CD14-positive monocyte (primary cell): Measurements from ENCODE around the gene DPRX. TPM values are rescaled to one million over a fixed set of nuclear protein-coding genes. Genes with fewer than 3 reads are reported as not detected.

Experiments
- DNase-seq, 3 donors: peaks; one replicate each; pipeline ENCODE4 v3.0.0-alpha.2; 2011 to 2022
- H2AFZ ChIP-seq: 2 replicates; pipeline ENCODE4 v1.6.0; 2012; ENCODE audit warnings: mild to moderate bottlenecking, low read depth, low read length, inconsistent platforms; ENCODE audit not compliant: insufficient read depth, poor library complexity, severe bottlenecking
- H3K27ac ChIP-seq, 2 donors: 1 replicate in 1 of 2; 2 replicates in 1 of 2; pipeline ENCODE4 v1.5.1; 2012 to 2013; ENCODE audit warnings: low read length in 2 of 2, control low read depth in 1 of 2, inconsistent platforms in 1 of 2, low read depth in 1 of 2, mild to moderate bottlenecking in 1 of 2
- H3K27me3 ChIP-seq, 2 donors: one replicate each; pipeline versions ENCODE4 v1.6.0 to v1.6.1; 2011 to 2013; ENCODE audit warnings: low read length in 2 of 2; ENCODE audit not compliant: control insufficient read depth in 2 of 2, insufficient read depth in 2 of 2
- H3K36me3 ChIP-seq, 2 donors: replicated peaks in 1 of 2; 1 replicate in 1 of 2; 2 replicates in 1 of 2; pipeline versions ENCODE4 v1.5.1 to v1.6.1; 2012 to 2013; ENCODE audit warnings: low read length in 2 of 2, control low read depth in 1 of 2, inconsistent platforms in 1 of 2, mild to moderate bottlenecking in 1 of 2; ENCODE audit not compliant: insufficient read depth in 2 of 2, control insufficient read depth in 1 of 2
- H3K4me1 ChIP-seq, 2 donors: 1 replicate in 1 of 2; 2 replicates in 1 of 2; pipeline versions ENCODE4 v1.5.1 to v1.6.1; 2012 to 2013; ENCODE audit warnings: low read length in 2 of 2, control low read depth in 1 of 2, inconsistent platforms in 1 of 2, mild to moderate bottlenecking in 1 of 2, moderate library complexity in 1 of 2; ENCODE audit not compliant: insufficient read depth in 2 of 2, control insufficient read depth in 1 of 2
- H3K4me2 ChIP-seq: replicated peaks from 2 replicates; pipeline ENCODE3; 2012; ENCODE audit warnings: low read length, moderate library complexity, mild to moderate bottlenecking; ENCODE audit not compliant: poor library complexity, severe bottlenecking; ENCODE audit errors: extremely low read depth
- H3K4me3 ChIP-seq, 3 experiments: fragments of 200-600 bp in 1 of 3; sonication (generic) in 1 of 3; replicated peaks in 1 of 3; 1 replicate in 2 of 3; 2 replicates in 1 of 3; pipeline ENCODE4 v1.5.1; 2011 to 2013; ENCODE audit warnings: low read length in 3 of 3, mild to moderate bottlenecking in 3 of 3, control low read depth in 2 of 3, low read depth in 2 of 3, inconsistent platforms in 1 of 3, moderate library complexity in 1 of 3
- H3K79me2 ChIP-seq: 2 replicates; pipeline ENCODE4 v1.6.0; 2012; ENCODE audit warnings: mild to moderate bottlenecking, control low read depth, inconsistent platforms, low read length, moderate library complexity; ENCODE audit not compliant: insufficient read depth
- H3K9ac ChIP-seq: 2 replicates; pipeline ENCODE4 v1.6.0; 2017; ENCODE audit warnings: low read length, mild to moderate bottlenecking; ENCODE audit not compliant: insufficient read depth, poor library complexity, severe bottlenecking
- H3K9me3 ChIP-seq, 2 donors: replicated peaks in 1 of 2; 1 replicate in 1 of 2; 2 replicates in 1 of 2; pipeline versions ENCODE4 v1.5.1 to v1.6.1; 2012 to 2013; ENCODE audit warnings: low read length in 2 of 2, control low read depth in 1 of 2; ENCODE audit not compliant: control insufficient read depth in 1 of 2, insufficient read depth in 1 of 2
- H4K20me1 ChIP-seq: 2 replicates; pipeline ENCODE4 v1.6.0; 2012; ENCODE audit warnings: mild to moderate bottlenecking, low read length, control low read depth, moderate library complexity; ENCODE audit not compliant: insufficient read depth
- H3K27ac Mint-ChIP-seq, 7 donors: one replicate each; pipeline ENCODE4 v1.8.0; 2020; ENCODE audit warnings: mild to moderate bottlenecking in 7 of 7, mixed read lengths in 7 of 7, moderate library complexity in 6 of 7, inconsistent platforms in 2 of 7
- H3K27me3 Mint-ChIP-seq, 3 donors: one replicate each; pipeline ENCODE4 v1.8.0; 2021 to 2022; ENCODE audit warnings: low read depth in 3 of 3, mild to moderate bottlenecking in 3 of 3, mixed read lengths in 3 of 3, moderate library complexity in 3 of 3, inconsistent platforms in 1 of 3
- H3K36me3 Mint-ChIP-seq, 2 donors: one replicate each; pipeline ENCODE4 v1.8.0; 2020; ENCODE audit warnings: mixed read lengths in 2 of 2, inconsistent platforms in 1 of 2, mild to moderate bottlenecking in 1 of 2
- H3K4me1 Mint-ChIP-seq: one replicate; pipeline ENCODE4 v1.8.0; 2020; ENCODE audit warnings: mild to moderate bottlenecking, mixed read lengths
- H3K4me3 Mint-ChIP-seq, 2 donors: one replicate each; pipeline ENCODE4 v1.8.0; 2020; ENCODE audit warnings: mild to moderate bottlenecking in 2 of 2, mixed read lengths in 2 of 2, moderate library complexity in 1 of 2
- H3K9me3 Mint-ChIP-seq, 7 donors: one replicate each; pipeline ENCODE4 v1.8.0; 2020 to 2022; ENCODE audit warnings: mixed read lengths in 7 of 7, mild to moderate bottlenecking in 6 of 7, moderate library complexity in 6 of 7, inconsistent platforms in 2 of 7
- CTCF ChIP-seq: fragments of 200-600 bp; IDR thresholded peaks from one replicate; pipeline ENCODE4 v1.8.0; 2022; ENCODE audit warnings: antibody characterized with exemption, mild to moderate bottlenecking
- WGBS: methylation state at CpG from one replicate; pipeline ENCODE4 v1.1.5; 2013; ENCODE audit warnings: missing lambda C conversion rate; ENCODE audit not compliant: insufficient coverage; 5-methylcytosine and 5-hydroxymethylcytosine counted together
- intact Hi-C, 2 donors: fragments of 100-400 bp; cut with micrococcal nuclease; formaldehyde crosslinking; loops; one replicate each; pipeline versions ENCODE4 v1.15.0 to v1.15.1; 2023
- polyA plus RNA-seq, 3 donors: library from polyadenylated mRNA; depleted of rRNA in 1 of 3; unstranded in 2 of 3; stranded (reverse) in 1 of 3; fragments of 300-500 nt in 2 of 3; fragments of >200 nt in 1 of 3; fragmentation: Illumina TruSeq in 2 of 3; gene quantifications; 1 replicate in 2 of 3; 2 replicates in 1 of 3; pipeline ENCODE4 v1.2.3, GENCODE V29; 2012 to 2021

Gene DPRX
- polyA plus RNA-seq, 3 donors, result not detected

GRCh38 chr19:53634768-53635167 is 3.0 kb downstream of the DPRX start:
- Histone ChIP-seq H3K36me3 (no peaks in the 10 kb centered on the region), H3K9me3 (peaks cover 0 to 3% of the 10 kb centered on the region in 2 donors), H3K27ac (no peak overlapping the region), H3K79me2 (no peaks in the 10 kb centered on the region), H3K4me2 (no peak overlapping the region), H3K4me3 (no peak overlapping the region), H3K9ac (no peak overlapping the region), H3K4me1 (no peaks in the 10 kb centered on the region), H4K20me1 (no peaks in the 10 kb centered on the region), H2AFZ (no peak overlapping the region), H3K27me3 (no peaks in the 10 kb centered on the region)
- Mint-ChIP-seq H3K27me3 (peaks cover 0 to 3% (median 2%) of the 10 kb centered on the region in 3 donors), H3K36me3 (no peaks in the 10 kb centered on the region), H3K4me1 (no peaks in the 10 kb centered on the region), H3K4me3 (no peak overlapping the region), H3K9me3 (peaks cover 0 to 20% (median 9%) of the 10 kb centered on the region in 7 donors), H3K27ac (no peak overlapping the region)
- intact Hi-C loops, result no loop called here
- TF ChIP-seq CTCF, result no peak
- no peak for DNase-seq
- WGBS, result 93% methylated on average over 5 of the region's 10 CpGs

- no peaks in the 10 kb centered on the region for H3K4me1 Mint-ChIP-seq
- Histone ChIP-seq H3K36me3 (no peaks in the 10 kb centered on the region), H3K9ac (no peak overlapping the region), H3K4me1 (no peaks in the 10 kb centered on the region), H3K27me3 (no peaks in the 10 kb centered on the region), H2AFZ (no peak overlapping the region), H3K79me2 (no peaks in the 10 kb centered on the region), H3K4me2 (no peak overlapping the region), H4K20me1 (no peaks in the 10 kb centered on the region), H3K4me3 (no peak overlapping the region), H3K27ac (no peak overlapping the region), H3K9me3 (peaks cover 0 to 3% of the 10 kb centered on the region in 2 donors)
- intact Hi-C loops, result no loop called here
- peaks cover 0 to 20% (median 4%) of the 10 kb centered on the region in 7 donors for H3K9me3 Mint-ChIP-seq
- H3K27ac Mint-ChIP-seq, result no peak overlapping the region
- DNase-seq, result no peak
- 95% methylated on average over 3 of the region's 7 CpGs for WGBS
- H3K36me3 Mint-ChIP-seq, result no peaks in the 10 kb centered on the region
- no peak for TF ChIP-seq CTCF
- H3K4me3 Mint-ChIP-seq, result no peak overlapping the region
- H3K27me3 Mint-ChIP-seq, result peaks cover under 1 to 6% (median 5%) of the 10 kb centered on the region in 3 donors
These were observed 7.7 kb downstream of the DPRX start for GRCh38 chr19:53639471-53639870.
